IMR-90 (cell line): ENCODE measurements around the gene EHD4. TPM values are rescaled to one million over a fixed set of nuclear protein-coding genes. Genes with fewer than 3 reads are reported as not detected.
A peak's percentile ranks its signal among the peaks of the same experiment; 100 is the strongest.

Experiments
- ATAC-seq: fragments of 200-7000 bp; cut with Tn5 transposase; 2 replicates; pipeline ENCODE4 v1.9.1; 2020; ENCODE audit warnings: low read depth, mild to moderate bottlenecking, moderate library complexity
- BruUV-seq: library from RNA; stranded (reverse); fragments of 400-500 nt; replicated peaks from 2 replicates; lab custom pipeline; 2021; lab: Mats Ljungman, UMichigan
- CTCF ChIA-PET: fragments of 300-600 bp; formaldehyde crosslinking; extraction: SDS; loops from one replicate; lab custom pipeline; 2021; ENCODE audit warnings: antibody characterized with exemption; lab: Yijun Ruan, JAX
- POLR2A ChIA-PET: fragments of 300-600 bp; sonication (Branson Sonifier 250); formaldehyde crosslinking; loops from one replicate; lab custom pipeline; 2022; ENCODE audit warnings: antibody characterized with exemption; ENCODE audit not compliant: unreplicated experiment; lab: Charles Lee
- DNase-seq: peaks from one replicate; pipeline ENCODE4 v3.0.0; 2013
- H2AFZ ChIP-seq: replicated peaks from 2 replicates; pipeline ENCODE3; 2013; ENCODE audit warnings: low read length, mild to moderate bottlenecking; ENCODE audit not compliant: poor library complexity
- H2AK5ac ChIP-seq: 2 replicates; pipeline ENCODE4 v1.6.1; 2013; ENCODE audit warnings: low read depth, low read length, inconsistent platforms
- H2AK9ac ChIP-seq: replicated peaks from 2 replicates; pipeline ENCODE3; 2013; ENCODE audit warnings: mild to moderate bottlenecking, low read depth, low read length, moderate library complexity; ENCODE audit not compliant: poor library complexity
- H2BK120ac ChIP-seq: 2 replicates; pipeline ENCODE4 v1.6.1; 2013; ENCODE audit warnings: low read depth, low read length, inconsistent platforms
- H2BK15ac ChIP-seq: 3 replicates; pipeline ENCODE4 v1.6.1; 2013; ENCODE audit warnings: low read depth, low read length, inconsistent platforms
- H2BK20ac ChIP-seq: 2 replicates; pipeline ENCODE4 v1.6.1; 2013; ENCODE audit warnings: low read depth, mild to moderate bottlenecking, inconsistent platforms, low read length, moderate library complexity
- H2BK5ac ChIP-seq: 2 replicates; pipeline ENCODE4 v1.6.1; 2013; ENCODE audit warnings: mild to moderate bottlenecking, low read depth, low read length, inconsistent platforms; ENCODE audit not compliant: poor library complexity, severe bottlenecking
- H3K14ac ChIP-seq: replicated peaks from 2 replicates; pipeline ENCODE4 v1.6.1; 2013; ENCODE audit warnings: low read depth, low read length, inconsistent platforms
- H3K18ac ChIP-seq: 2 replicates; pipeline ENCODE4 v1.6.1; 2013; ENCODE audit warnings: low read depth, low read length, control low read depth
- H3K23ac ChIP-seq: 2 replicates; pipeline ENCODE4 v1.6.1; 2013; ENCODE audit warnings: low read depth, low read length, inconsistent platforms
- H3K27ac ChIP-seq: 2 replicates; pipeline ENCODE4 v1.5.1; 2013; ENCODE audit warnings: mild to moderate bottlenecking, control low read depth, low read length; ENCODE audit not compliant: insufficient read depth
- H3K27me3 ChIP-seq: 2 replicates; pipeline ENCODE4 v1.6.1; 2013; ENCODE audit warnings: low read length; ENCODE audit not compliant: control insufficient read depth, insufficient read depth
- H3K36me3 ChIP-seq: 2 replicates; pipeline ENCODE4 v1.6.1; 2013; ENCODE audit warnings: low read length, mixed read lengths; ENCODE audit not compliant: control insufficient read depth, insufficient read depth
- H3K4ac ChIP-seq: 2 replicates; pipeline ENCODE4 v1.6.1; 2013; ENCODE audit warnings: low read depth, low read length, inconsistent platforms
- H3K4me1 ChIP-seq: 2 replicates; pipeline ENCODE4 v1.6.1; 2013; ENCODE audit warnings: low read length, mixed read lengths; ENCODE audit not compliant: control insufficient read depth, insufficient read depth
- H3K4me2 ChIP-seq: 2 replicates; pipeline ENCODE4 v1.6.1; 2013; ENCODE audit warnings: low read depth, mild to moderate bottlenecking, control low read depth, low read length, moderate library complexity
- H3K4me3 ChIP-seq: 2 replicates; pipeline ENCODE4 v1.5.1; 2013; ENCODE audit warnings: low read depth, mild to moderate bottlenecking, control low read depth, low read length, moderate library complexity; ENCODE audit not compliant: insufficient read depth
- H3K56ac ChIP-seq: 2 replicates; pipeline ENCODE4 v1.6.1; 2013; ENCODE audit warnings: low read length, inconsistent platforms; ENCODE audit not compliant: insufficient read depth; ENCODE audit errors: extremely low read depth
- H3K79me1 ChIP-seq, 2 experiments: 2 replicates each; pipeline ENCODE4 v1.6.1; 2013; ENCODE audit warnings: low read length in 2 of 2, inconsistent platforms in 1 of 2, low read depth in 1 of 2
- H3K9ac ChIP-seq: 2 replicates; pipeline ENCODE4 v1.6.1; 2013; ENCODE audit warnings: low read depth, low read length, control low read depth
- H3K9me1 ChIP-seq: 2 replicates; pipeline ENCODE4 v1.6.1; 2013; ENCODE audit warnings: low read length, inconsistent platforms; ENCODE audit not compliant: insufficient read depth
- H3K9me3 ChIP-seq: 2 replicates; pipeline ENCODE4 v1.6.1; 2013; ENCODE audit warnings: low read length; ENCODE audit not compliant: control insufficient read depth, insufficient read depth
- H4K20me1 ChIP-seq: 2 replicates; pipeline ENCODE4 v1.6.1; 2013; ENCODE audit warnings: low read length, inconsistent platforms; ENCODE audit not compliant: insufficient read depth
- H4K5ac ChIP-seq: 2 replicates; pipeline ENCODE4 v1.6.1; 2013; ENCODE audit warnings: mild to moderate bottlenecking, low read depth, low read length, control low read depth
- H4K8ac ChIP-seq, 2 experiments: 2 replicates each; pipeline ENCODE4 v1.6.1; 2013; ENCODE audit warnings: low read depth in 2 of 2, low read length in 2 of 2, control low read depth in 1 of 2, inconsistent platforms in 1 of 2
- H4K91ac ChIP-seq: 2 replicates; pipeline ENCODE4 v1.6.1; 2013; ENCODE audit warnings: low read depth, low read length, inconsistent platforms; ENCODE audit not compliant: insufficient read depth
- BHLHE40 ChIP-seq: fragments of 150-350 bp; IDR thresholded peaks from 2 replicates; pipeline ENCODE4 v1.6.1; 2016; ENCODE audit warnings: mild to moderate bottlenecking, low read depth, low read length
- CEBPB ChIP-seq: IDR thresholded peaks from 2 replicates; pipeline ENCODE4 v1.6.1; 2012; ENCODE audit warnings: low read depth, low read length, improper control_type of control experiment
- CHD1 ChIP-seq: IDR thresholded peaks from 2 replicates; pipeline ENCODE4 v1.6.1; 2012; ENCODE audit warnings: low read depth, low read length, improper control_type of control experiment
- FOS ChIP-seq: fragments of 150-350 bp; IDR thresholded peaks from 2 replicates; pipeline ENCODE4 v1.6.1; 2016; ENCODE audit warnings: low read depth, low read length
- MAFK ChIP-seq: IDR thresholded peaks from 2 replicates; pipeline ENCODE4 v1.6.1; 2012; ENCODE audit warnings: low read depth, low read length, improper control_type of control experiment
- MAZ ChIP-seq: IDR thresholded peaks from 2 replicates; pipeline ENCODE4 v1.6.1; 2012; ENCODE audit warnings: low read depth, mild to moderate bottlenecking, low read length, improper control_type of control experiment, moderate library complexity, borderline replicate concordance
- MXI1 ChIP-seq: IDR thresholded peaks from 2 replicates; pipeline ENCODE4 v1.6.1; 2012; ENCODE audit warnings: low read depth, mild to moderate bottlenecking, low read length, moderate library complexity, borderline replicate concordance
- NFE2L2 ChIP-seq: fragments of 150-350 bp; IDR thresholded peaks from 2 replicates; pipeline ENCODE4 v1.6.1; 2016; ENCODE audit warnings: low read depth, mild to moderate bottlenecking, low read length
- POLR2A ChIP-seq: IDR thresholded peaks from 2 replicates; pipeline ENCODE4 v1.6.1; 2012; ENCODE audit warnings: mild to moderate bottlenecking, low read depth, low read length
- RAD21 ChIP-seq: IDR thresholded peaks from 2 replicates; pipeline ENCODE4 v1.6.1; 2012; ENCODE audit warnings: low read length, improper control_type of control experiment
- RCOR1 ChIP-seq: IDR thresholded peaks from 2 replicates; pipeline ENCODE4 v1.6.1; 2012; ENCODE audit warnings: mild to moderate bottlenecking, low read length, improper control_type of control experiment; ENCODE audit not compliant: insufficient replicate concordance
- RFX5 ChIP-seq: IDR thresholded peaks from 2 replicates; pipeline ENCODE4 v1.8.0; 2012; ENCODE audit warnings: low read depth, mild to moderate bottlenecking, low read length, moderate library complexity
- SMC3 ChIP-seq: fragments of 150-350 bp; IDR thresholded peaks from 2 replicates; pipeline ENCODE4 v1.6.1; 2016; ENCODE audit warnings: low read depth, mild to moderate bottlenecking, antibody characterized with exemption, low read length, moderate library complexity
- USF2 ChIP-seq: fragments of 150-350 bp; IDR thresholded peaks from 2 replicates; pipeline ENCODE4 v1.6.1; 2017; ENCODE audit warnings: mild to moderate bottlenecking, antibody characterized with exemption, low read length, low read depth
- WGBS, 2 experiments: methylation state at CpG; one replicate each; pipeline versions ENCODE4 v1.1.5 to v1.1.7; 2013; ENCODE audit warnings: missing lambda C conversion rate in 2 of 2; ENCODE audit not compliant: insufficient read length in 1 of 2; ENCODE audit errors: extremely low coverage in 2 of 2; 5-methylcytosine and 5-hydroxymethylcytosine counted together
- dilution Hi-C: fragments of 300-500 bp; cut with HindIII; formaldehyde crosslinking; loops from one replicate; pipeline ENCODE4 v1.14.3; 2018; ENCODE audit warnings: low sequenced_read_pairs; ENCODE audit not compliant: unreplicated experiment
- in situ Hi-C: fragments of 300-500 bp; cut with MboI; formaldehyde crosslinking; loops from 3 replicates; pipeline ENCODE4 v1.14.3; 2019; ENCODE audit warnings: low sequenced_read_pairs, inconsistent platforms, mixed read lengths
- intact Hi-C: fragments of 100-400 bp; cut with micrococcal nuclease; formaldehyde crosslinking; loops from 2 replicates; pipeline ENCODE4 v1.10.0; 2022
- polyA plus RNA-seq, 3 experiments: library from polyadenylated mRNA; depleted of rRNA; stranded (reverse); fragments of >200 nt; gene quantifications; 2 replicates each; pipeline ENCODE4 v1.2.3, GENCODE V29; 2012; ENCODE audit warnings: low replicate concordance in 1 of 3
- total RNA-seq: library from RNA; depleted of rRNA; stranded (reverse); fragments of >200 nt; gene quantifications from 2 replicates; pipeline ENCODE4 v1.2.3, GENCODE V29; 2012
- TF ChIP-seq, protein P1 (sequence below): conservative IDR thresholded peaks from 2 replicates; pipeline ENCODE4 v1.5.1; 2012; ENCODE audit warnings: mild to moderate bottlenecking, low read depth, low read length, improper control_type of control experiment
- TF ChIP-seq, protein P2 (sequence below): fragments of 150-350 bp; IDR thresholded peaks from 2 replicates; pipeline ENCODE4 v1.6.1; 2016; ENCODE audit warnings: low read depth, mild to moderate bottlenecking, low read length, moderate library complexity, borderline replicate concordance

The EHD4 gene
- total and polyA plus RNA-seq, 2 of the 4 experiments (the other 2 are of a cell fraction) = 21.0 to 29.0 TPM

GRCh38 chr15:41939986-41940385 lies 32.4 kb downstream of the EHD4 start:
- Histone ChIP-seq H3K4me3 (no peak overlapping the region), H3K56ac (peak overlapping the region; percentile 18; the same call in 1 of the 2 replicates), H3K9me3 (no peaks in the 10 kb centered on the region), H3K18ac (peak overlapping the region; percentile 65; the same call in 1 of the 2 replicates), H3K4ac (peak overlapping the region; percentile 75), H3K9ac (no peak overlapping the region), H3K79me1 (peaks cover 48 to 84% of the 10 kb centered on the region in 2 experiments), H2BK15ac (peak overlapping the region; percentile 88), H2BK120ac (peak overlapping the region; percentile 81), H2BK5ac (peak overlapping the region; percentile 68), H4K8ac (peak overlapping the region; percentile 69 to 71), H3K36me3 (peaks cover 1% of the 10 kb centered on the region; the same call in 1 of the 2 replicates), H3K27ac (peak overlapping the region; percentile 34; the same call in 1 of the 2 replicates), H2BK20ac (peak overlapping the region; percentile 93), H3K27me3 (no peaks in the 10 kb centered on the region), H2AFZ (no peak overlapping the region), H4K5ac (peak overlapping the region; percentile 56; the same call in 1 of the 2 replicates), H3K9me1 (peaks cover 45% of the 10 kb centered on the region), H2AK5ac (peak overlapping the region; percentile 80), H4K20me1 (no peaks in the 10 kb centered on the region), H3K4me1 (peaks cover 36% of the 10 kb centered on the region), H4K91ac (peak overlapping the region; percentile 71), H2AK9ac (peak overlapping the region; percentile 8), H3K4me2 (no peak overlapping the region), H3K14ac (peak overlapping the region; percentile 49; the same call in 1 of the 2 replicates), H3K23ac (peak overlapping the region; percentile 57; the same call in 1 of the 2 replicates)
- no peak for TF ChIP-seq MAFK
- TF ChIP-seq NFE2L2 = no peak
- TF ChIP-seq RFX5 = no peak
- no peak for TF ChIP-seq CHD1
- no peak for TF ChIP-seq FOS
- no peak for TF ChIP-seq USF2
- no peak for TF ChIP-seq RCOR1
- TF ChIP-seq, protein P1, sequence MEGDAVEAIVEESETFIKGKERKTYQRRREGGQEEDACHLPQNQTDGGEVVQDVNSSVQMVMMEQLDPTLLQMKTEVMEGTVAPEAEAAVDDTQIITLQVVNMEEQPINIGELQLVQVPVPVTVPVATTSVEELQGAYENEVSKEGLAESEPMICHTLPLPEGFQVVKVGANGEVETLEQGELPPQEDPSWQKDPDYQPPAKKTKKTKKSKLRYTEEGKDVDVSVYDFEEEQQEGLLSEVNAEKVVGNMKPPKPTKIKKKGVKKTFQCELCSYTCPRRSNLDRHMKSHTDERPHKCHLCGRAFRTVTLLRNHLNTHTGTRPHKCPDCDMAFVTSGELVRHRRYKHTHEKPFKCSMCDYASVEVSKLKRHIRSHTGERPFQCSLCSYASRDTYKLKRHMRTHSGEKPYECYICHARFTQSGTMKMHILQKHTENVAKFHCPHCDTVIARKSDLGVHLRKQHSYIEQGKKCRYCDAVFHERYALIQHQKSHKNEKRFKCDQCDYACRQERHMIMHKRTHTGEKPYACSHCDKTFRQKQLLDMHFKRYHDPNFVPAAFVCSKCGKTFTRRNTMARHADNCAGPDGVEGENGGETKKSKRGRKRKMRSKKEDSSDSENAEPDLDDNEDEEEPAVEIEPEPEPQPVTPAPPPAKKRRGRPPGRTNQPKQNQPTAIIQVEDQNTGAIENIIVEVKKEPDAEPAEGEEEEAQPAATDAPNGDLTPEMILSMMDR = no peak
- no peak for TF ChIP-seq MAZ
- TF ChIP-seq BHLHE40 = no peak
- TF ChIP-seq POLR2A = no peak
- no peak for TF ChIP-seq RAD21
- no peak for TF ChIP-seq CEBPB
- no peak for TF ChIP-seq SMC3
- no peak for TF ChIP-seq MXI1
- TF ChIP-seq, protein P2, sequence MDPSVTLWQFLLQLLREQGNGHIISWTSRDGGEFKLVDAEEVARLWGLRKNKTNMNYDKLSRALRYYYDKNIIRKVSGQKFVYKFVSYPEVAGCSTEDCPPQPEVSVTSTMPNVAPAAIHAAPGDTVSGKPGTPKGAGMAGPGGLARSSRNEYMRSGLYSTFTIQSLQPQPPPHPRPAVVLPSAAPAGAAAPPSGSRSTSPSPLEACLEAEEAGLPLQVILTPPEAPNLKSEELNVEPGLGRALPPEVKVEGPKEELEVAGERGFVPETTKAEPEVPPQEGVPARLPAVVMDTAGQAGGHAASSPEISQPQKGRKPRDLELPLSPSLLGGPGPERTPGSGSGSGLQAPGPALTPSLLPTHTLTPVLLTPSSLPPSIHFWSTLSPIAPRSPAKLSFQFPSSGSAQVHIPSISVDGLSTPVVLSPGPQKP = no peak
- DNase-seq = no peak
- ChIA-PET CTCF (interaction anchor here (1.3 kb wide), 1 partner anchor 10 kb away, joined by 3 read pairs; no protein-coding TSS in a partner anchor), POLR2A (no interaction called here)
- in situ Hi-C loops (no loop called here), intact Hi-C loops (no loop called here), dilution Hi-C loops (no loop called here)
- 40% methylated on average over 1 of the region's 9 CpGs; no CpG with 5 or more reads in 1 of the 2 experiments for WGBS, 2 experiments
- no peak for ATAC-seq
- BruUV-seq = no TSS peak
